Choroid plexus epithelial cell (primary cell): ENCODE results near the gene EDARADD.

Experiments used
- DNase-seq: peaks from one replicate; pipeline ENCODE4 v3.0.0-alpha.2; 2010; ENCODE audit warnings: low read depth
- H3K4me3 ChIP-seq: 2 replicates; pipeline ENCODE4 v1.5.1; 2011; ENCODE audit warnings: low read depth, mild to moderate bottlenecking, control low read depth, low read length, moderate library complexity
- TF ChIP-seq, protein P1 (sequence below): conservative IDR thresholded peaks from 2 replicates; pipeline ENCODE4 v1.5.1; 2011; ENCODE audit warnings: low read depth, mild to moderate bottlenecking, control low read depth, inconsistent platforms, low read length, moderate library complexity

The EDARADD gene

DNA sequence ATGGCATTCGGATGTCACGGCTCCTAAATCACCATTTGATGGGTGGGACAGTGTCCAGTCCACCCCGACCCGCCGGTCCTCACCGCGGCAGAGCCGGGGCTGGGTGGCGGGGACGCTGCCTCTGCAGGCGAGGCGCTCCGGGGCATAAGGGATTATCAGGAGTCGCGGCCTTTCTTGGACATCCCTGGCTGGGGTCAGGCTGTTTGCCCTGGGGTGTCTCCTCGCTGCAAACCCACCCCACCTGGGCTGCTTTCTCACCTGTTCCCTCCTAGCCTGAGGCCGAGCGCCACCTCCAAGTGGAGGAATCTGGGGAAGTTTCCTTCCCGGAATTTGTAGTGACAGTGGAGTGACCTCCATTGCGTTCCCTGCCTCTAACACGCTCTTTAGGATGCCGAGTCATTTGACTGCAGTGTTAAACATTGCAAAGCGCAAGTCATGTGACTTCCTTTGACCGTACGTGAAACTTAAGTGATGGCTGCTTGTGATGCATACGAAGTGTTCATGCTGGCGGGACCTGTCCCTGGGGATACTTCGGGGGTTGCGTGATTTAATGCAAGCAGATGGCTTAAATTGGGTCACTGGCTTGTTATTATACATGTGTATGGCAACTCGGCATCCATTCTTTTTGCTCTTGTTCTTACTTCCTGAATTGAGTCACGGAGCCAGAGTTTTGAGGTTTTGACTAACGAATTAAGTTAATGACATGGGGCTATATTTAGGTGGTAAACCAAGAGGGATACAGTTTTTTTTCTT, 130.2 kb downstream of the EDARADD start:
- DNase-seq: peak; percentile 88
- TF ChIP-seq, protein P1, sequence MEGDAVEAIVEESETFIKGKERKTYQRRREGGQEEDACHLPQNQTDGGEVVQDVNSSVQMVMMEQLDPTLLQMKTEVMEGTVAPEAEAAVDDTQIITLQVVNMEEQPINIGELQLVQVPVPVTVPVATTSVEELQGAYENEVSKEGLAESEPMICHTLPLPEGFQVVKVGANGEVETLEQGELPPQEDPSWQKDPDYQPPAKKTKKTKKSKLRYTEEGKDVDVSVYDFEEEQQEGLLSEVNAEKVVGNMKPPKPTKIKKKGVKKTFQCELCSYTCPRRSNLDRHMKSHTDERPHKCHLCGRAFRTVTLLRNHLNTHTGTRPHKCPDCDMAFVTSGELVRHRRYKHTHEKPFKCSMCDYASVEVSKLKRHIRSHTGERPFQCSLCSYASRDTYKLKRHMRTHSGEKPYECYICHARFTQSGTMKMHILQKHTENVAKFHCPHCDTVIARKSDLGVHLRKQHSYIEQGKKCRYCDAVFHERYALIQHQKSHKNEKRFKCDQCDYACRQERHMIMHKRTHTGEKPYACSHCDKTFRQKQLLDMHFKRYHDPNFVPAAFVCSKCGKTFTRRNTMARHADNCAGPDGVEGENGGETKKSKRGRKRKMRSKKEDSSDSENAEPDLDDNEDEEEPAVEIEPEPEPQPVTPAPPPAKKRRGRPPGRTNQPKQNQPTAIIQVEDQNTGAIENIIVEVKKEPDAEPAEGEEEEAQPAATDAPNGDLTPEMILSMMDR: no peak
- peak overlapping the region; percentile 69 for H3K4me3 ChIP-seq

- no peak for DNase-seq
- TF ChIP-seq, protein P1: no peak
- peak overlapping the region; percentile 69 for H3K4me3 ChIP-seq
Measured at GRCh38 chr1:236524895-236525184, 130.8 kb downstream of the EDARADD start.

DNA sequence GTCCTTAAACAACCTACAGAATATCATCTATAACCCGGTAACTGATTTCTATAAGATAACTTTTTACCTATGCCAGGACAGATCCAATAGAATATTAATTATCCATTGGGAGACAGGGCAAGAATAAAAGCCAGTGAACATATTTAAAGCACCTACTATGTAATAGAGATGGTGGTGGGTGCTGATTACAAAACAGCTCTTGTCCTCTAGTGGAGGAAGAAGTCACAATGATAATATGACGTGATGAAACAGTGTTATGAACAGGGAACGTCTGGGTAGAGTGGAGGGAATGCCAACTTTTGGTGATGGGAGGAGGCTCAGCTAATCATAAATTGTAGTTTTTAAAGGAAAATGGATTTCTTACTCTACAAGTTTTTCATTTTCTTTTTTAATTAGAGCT, 132.0 kb downstream of the EDARADD start:
- TF ChIP-seq, protein P1: no peak
- no peak for DNase-seq

DNA sequence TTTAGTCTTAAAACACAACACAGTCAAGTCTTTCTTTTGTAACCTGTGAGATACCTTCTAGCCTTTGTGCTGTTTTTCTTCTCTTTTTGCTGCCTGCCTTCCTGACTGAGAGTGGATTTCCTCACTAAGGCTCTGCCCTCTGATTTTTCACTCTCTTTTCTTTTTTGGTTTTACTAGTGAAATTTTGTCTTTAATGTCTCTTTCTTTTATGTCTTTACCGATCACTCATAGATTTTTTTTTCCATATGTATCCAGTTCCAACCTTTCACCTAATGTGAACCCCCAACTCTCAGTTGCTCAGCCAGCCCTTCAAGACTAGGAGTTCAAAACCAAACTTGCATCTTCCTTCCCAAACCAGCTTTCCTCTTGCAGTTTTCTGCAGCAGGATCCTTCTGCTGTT, 136.2 kb downstream of the EDARADD start:
- DNase-seq: no peak
- H3K4me3 ChIP-seq: no peak overlapping the region
- TF ChIP-seq, protein P1: no peak

More for the DNA sequence above, 132.0 kb downstream of the EDARADD start:
- H3K4me3 ChIP-seq: no peak overlapping the region

DNA sequence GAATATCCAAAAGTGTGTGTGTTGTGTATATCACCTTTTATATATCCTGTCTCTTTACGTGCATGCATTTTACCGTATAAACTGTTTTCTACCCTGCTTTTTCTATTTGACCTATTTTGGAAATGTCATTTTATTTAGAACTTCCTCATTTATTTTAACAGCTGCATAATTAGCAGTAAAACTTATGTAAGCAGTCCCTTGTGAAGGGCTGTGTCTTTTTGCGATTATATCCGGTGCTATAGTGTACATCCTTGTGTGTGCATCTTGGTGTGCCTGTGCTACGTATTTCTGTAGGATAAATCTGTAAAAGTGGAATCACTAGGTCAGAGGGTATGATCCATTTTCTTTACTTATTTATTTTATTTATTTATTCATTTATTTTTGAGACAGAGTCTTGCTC, 136.9 kb downstream of the EDARADD start:
- TF ChIP-seq, protein P1: no peak
- H3K4me3 ChIP-seq: no peak overlapping the region
- DNase-seq: no peak

GRCh38 chr1:236532850-236533249, 138.8 kb downstream of the EDARADD start:
- TF ChIP-seq, protein P1: no peak
- DNase-seq: no peak
- no peak overlapping the region for H3K4me3 ChIP-seq

DNA sequence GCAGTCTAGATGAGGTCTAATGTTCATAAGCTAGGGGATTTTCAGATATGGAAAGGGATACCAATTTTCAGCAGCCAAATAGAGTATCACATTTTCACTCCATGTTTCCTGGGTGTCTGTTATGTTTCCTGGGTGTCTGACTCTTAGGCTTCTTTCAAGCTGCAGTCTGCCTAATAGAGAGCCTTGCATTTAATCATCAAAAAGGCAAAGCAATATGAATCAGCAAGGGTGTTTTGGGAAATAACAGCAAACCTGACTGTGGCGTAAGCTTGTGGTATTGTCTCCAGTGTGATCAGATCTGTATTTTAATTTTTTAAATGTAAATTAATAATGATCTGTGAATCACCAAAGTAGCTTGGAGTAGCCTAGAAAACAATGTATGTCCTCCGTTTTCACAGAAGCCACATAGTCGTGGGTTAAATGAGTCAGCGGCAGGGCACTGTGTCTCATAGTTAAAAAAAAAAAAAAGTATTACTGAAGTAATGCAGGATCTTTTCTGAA, 140.1 kb downstream of the EDARADD start:
- no peak overlapping the region for H3K4me3 ChIP-seq
- TF ChIP-seq, protein P1: no peak
- peak; percentile 70 for DNase-seq
